ENCODE results near the gene ADGRA1. TPM values are rescaled to one million over a fixed set of nuclear protein-coding genes. Genes with fewer than 3 reads are reported as not detected.

ADGRA1 gene
- total RNA-seq, 1 experiment from 2014 or later = not detected

- intact Hi-C loops (cut with micrococcal nuclease) = loop anchor here (5.0 kb wide), 2 partner anchors 117 to 167 kb away; partner anchors contain the start of genes TUBGCP2 and ZNF511
- DNase-seq (ENCODE audit: unreplicated experiment) = no peak
- H3K9me3 Mint-ChIP-seq (ENCODE audit: unreplicated experiment) = no peaks in the 10 kb centered on the region
- no TSS peak for BruUV-seq (replicated peaks)
- ChIA-PET POLR2A (no interaction called here), CTCF (no interaction called here)
- H3K4me3 Mint-ChIP-seq (ENCODE audit: unreplicated experiment) = no peak overlapping the region
- no peaks in the 10 kb centered on the region for H3K27me3 Mint-ChIP-seq (ENCODE audit: insufficient read depth, unreplicated experiment)
- H3K27ac Mint-ChIP-seq (ENCODE audit: low read depth, unreplicated experiment) = no peak overlapping the region
- no peaks in the 10 kb centered on the region for H3K4me1 Mint-ChIP-seq (ENCODE audit: insufficient read depth, unreplicated experiment)
- H3K36me3 Mint-ChIP-seq (ENCODE audit: insufficient read depth, unreplicated experiment) = no peaks in the 10 kb centered on the region
- no peak for TF ChIP-seq CTCF (IDR thresholded peaks at IDR 0.05; ENCODE audit: unreplicated experiment)
Measured at GRCh38 chr10:133140417-133141143, 52.9 kb downstream of the ADGRA1 start.

DNA sequence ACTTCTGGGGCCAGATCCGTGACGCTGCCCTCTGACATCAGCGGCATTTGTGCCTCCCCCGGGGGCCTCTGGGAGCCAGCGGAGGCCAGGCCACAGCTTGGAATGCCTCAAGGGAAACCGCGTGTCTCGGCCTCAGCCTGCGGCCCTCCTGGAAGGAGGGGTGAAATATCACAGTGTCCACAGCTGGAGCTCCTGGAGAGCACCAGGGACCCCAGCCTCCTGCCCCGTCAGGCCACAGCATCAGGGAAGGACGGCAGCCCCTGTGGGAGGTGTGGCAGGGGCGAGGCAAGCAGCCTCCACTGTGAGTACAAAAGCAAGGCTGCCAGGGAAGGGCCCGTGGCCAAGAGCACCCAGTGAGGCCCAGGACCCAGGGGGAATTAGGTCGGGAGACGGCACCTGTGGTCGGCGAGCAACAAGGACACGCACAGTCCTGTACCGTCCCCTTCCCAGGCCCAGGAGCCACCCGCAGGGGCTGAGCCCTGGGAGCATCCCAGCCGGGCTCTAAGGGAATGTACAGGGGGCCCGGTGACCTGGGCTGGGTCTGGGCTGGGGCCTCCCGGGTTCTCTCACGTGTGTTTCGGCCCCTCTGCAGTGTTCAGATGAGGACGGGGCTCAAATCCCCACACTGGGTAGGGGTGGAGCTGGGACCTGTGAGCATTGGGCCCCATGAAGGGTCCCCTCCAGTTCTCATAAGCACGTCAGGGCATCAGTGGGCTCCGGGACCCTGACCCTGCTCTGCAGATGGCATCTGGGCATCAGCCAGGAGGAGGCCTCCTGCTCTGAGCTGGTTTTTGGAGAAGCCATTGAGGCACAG is 53.6 kb downstream of the ADGRA1 start:
- H3K4me1 Mint-ChIP-seq (ENCODE audit: insufficient read depth, unreplicated experiment) = no peaks in the 10 kb centered on the region
- ChIA-PET CTCF (interaction anchor here (0.6 to 1.0 kb wide), 2 partner anchors 164 to 237 kb away, joined by 3 to 4 read pairs; no protein-coding TSS in a partner anchor), POLR2A (no interaction called here)
- H3K36me3 Mint-ChIP-seq (ENCODE audit: insufficient read depth, unreplicated experiment) = no peaks in the 10 kb centered on the region
- H3K27ac Mint-ChIP-seq (ENCODE audit: low read depth, unreplicated experiment) = no peak overlapping the region
- H3K9me3 Mint-ChIP-seq (ENCODE audit: unreplicated experiment) = peaks cover under 1% of the 10 kb centered on the region
- no peak for DNase-seq (ENCODE audit: unreplicated experiment)
- H3K27me3 Mint-ChIP-seq (ENCODE audit: insufficient read depth, unreplicated experiment) = peaks cover under 1% of the 10 kb centered on the region
- TF ChIP-seq CTCF (IDR thresholded peaks at IDR 0.05; ENCODE audit: unreplicated experiment) = no peak
- H3K4me3 Mint-ChIP-seq (ENCODE audit: unreplicated experiment) = no peak overlapping the region
- intact Hi-C loops (cut with micrococcal nuclease) = loop anchor here (5.0 kb wide), 2 partner anchors 116 to 166 kb away; partner anchors contain the start of genes TUBGCP2 and ZNF511
- BruUV-seq (replicated peaks) = no TSS peak

DNA sequence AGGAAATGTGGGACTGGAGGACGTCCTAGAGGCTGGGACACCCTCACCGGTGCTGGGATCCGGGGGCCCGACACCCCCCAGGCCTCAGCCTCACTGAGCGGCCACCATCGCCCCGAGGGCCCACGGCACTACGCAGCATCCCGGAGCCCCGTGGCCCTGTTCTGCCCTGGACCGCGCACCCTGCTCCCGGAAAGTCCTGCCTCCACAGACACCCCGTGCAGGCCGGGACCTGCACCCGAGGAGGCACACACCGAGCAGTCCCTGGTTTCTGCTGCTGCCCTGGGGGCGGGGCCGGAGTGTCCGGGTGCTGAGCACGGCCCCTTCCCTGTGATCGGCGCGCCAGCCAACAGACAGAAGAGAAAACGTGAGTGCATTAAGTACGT is 54.2 kb downstream of the ADGRA1 start:
- Mint-ChIP-seq H3K27me3 (ENCODE audit: insufficient read depth, unreplicated experiment) (peaks cover 7% of the 10 kb centered on the region), H3K4me3 (ENCODE audit: unreplicated experiment) (no peak overlapping the region), H3K4me1 (ENCODE audit: insufficient read depth, unreplicated experiment) (no peaks in the 10 kb centered on the region), H3K36me3 (ENCODE audit: insufficient read depth, unreplicated experiment) (no peaks in the 10 kb centered on the region), H3K27ac (ENCODE audit: low read depth, unreplicated experiment) (no peak overlapping the region), H3K9me3 (ENCODE audit: unreplicated experiment) (peaks cover 7% of the 10 kb centered on the region)
- intact Hi-C loops (cut with micrococcal nuclease) = loop anchor here (5.0 kb wide), 2 partner anchors 115 to 165 kb away; partner anchors contain the start of genes TUBGCP2 and ZNF511
- no peak for DNase-seq (ENCODE audit: unreplicated experiment)
- TF ChIP-seq CTCF (IDR thresholded peaks at IDR 0.05; ENCODE audit: unreplicated experiment) = no peak
- ChIA-PET CTCF (interaction anchor here (0.6 to 2.2 kb wide), 3 partner anchors 116 to 237 kb away, joined by 3 to 25 read pairs (median 4); no protein-coding TSS in a partner anchor), POLR2A (no interaction called here)
- no TSS peak for BruUV-seq (replicated peaks)
